Hair follicular keratinocyte (primary cell): ENCODE results near the gene B9D1. TPM values are rescaled to one million over a fixed set of nuclear protein-coding genes. Genes with fewer than 3 reads are reported as not detected.

Source experiments
- total RNA-seq: library from RNA; depleted of rRNA; stranded (reverse); fragments of >200 nt; gene quantifications from 2 replicates; pipeline ENCODE4 v1.2.3, GENCODE V29; 2015

The B9D1 gene, protein sequence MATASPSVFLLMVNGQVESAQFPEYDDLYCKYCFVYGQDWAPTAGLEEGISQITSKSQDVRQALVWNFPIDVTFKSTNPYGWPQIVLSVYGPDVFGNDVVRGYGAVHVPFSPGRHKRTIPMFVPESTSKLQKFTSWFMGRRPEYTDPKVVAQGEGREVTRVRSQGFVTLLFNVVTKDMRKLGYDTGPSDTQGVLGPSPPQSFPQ
- total RNA-seq: 29.5 and 34.6 TPM in 2 replicates

GRCh38 chr17:19362277-19363113, at the start of gene B9D1:
Gene B9D1 (minus strand): TSS chr17:19362723. CDS start chr17:19362569, 154 bp downstream.

DNA sequence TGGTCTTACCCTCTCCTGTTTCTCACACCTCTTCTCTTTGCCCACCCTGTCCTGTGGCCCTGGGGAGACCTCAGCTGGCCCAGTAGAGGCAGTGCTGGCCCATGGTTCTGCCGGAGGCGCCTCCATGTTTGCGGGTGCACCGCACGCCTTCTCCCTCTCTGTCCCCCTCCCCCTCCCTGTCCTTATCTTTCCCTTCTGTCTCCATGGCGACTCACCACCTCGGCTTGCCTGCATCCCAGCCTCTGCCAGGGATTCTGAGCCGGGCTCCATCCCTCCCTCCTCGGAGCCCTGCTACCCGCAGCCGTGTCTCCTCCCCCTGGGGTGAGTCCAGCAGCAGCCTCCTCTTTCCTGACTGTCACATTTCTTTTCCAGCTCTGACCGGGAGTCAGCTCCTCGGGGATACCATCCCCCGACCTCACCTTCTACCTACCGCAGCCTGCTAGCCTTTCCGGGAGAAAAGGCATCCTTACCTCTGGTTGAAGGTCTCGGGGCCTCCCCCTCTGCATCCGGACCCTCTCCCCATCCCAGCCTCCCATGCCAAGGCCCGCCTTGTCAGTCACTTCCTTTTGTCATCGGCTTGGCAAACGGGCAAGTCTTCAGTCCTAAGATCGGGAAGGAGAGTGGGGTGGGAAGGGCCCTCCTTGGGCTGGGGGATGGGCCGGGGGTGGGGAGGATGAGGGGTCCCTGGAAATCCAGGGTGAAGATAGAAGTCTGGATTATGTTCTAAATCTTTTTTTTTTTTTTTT, 48.5 kb upstream of the B9D1 start, which contains the start of gene RNF112:
TSS of gene RNF112 (plus strand) at position 358 of the 746 bp plus-strand sequence. CDS start at position 535, 177 bp downstream.

GRCh38 chr17:19386974-19387920, 24.7 kb upstream of the B9D1 start, which contains the start of gene MFAP4:
Gene MFAP4 (minus strand): TSS chr17:19387190. CDS start chr17:19387155, 35 bp downstream.

GRCh38 chr17:19378416-19379360, 16.2 kb upstream of the B9D1 start, which contains the start of gene MAPK7:
Gene MAPK7 (plus strand): TSS chr17:19378498. CDS start chr17:19378901, 403 bp downstream.

Other genes with a start within 250 kb of the B9D1 start
- not detected in 2 replicates for gene GRAPL, start 235.1 kb downstream of the B9D1 start, total RNA-seq
- 15.1 and 19.1 TPM in 2 replicates for gene EPN2, start 125.4 kb downstream of the B9D1 start, total RNA-seq
- gene MAPK7, start 15.8 kb upstream of the B9D1 start, total RNA-seq: 7.7 and 14.1 TPM in 2 replicates
- gene MFAP4, start 24.5 kb upstream of the B9D1 start, total RNA-seq: not detected in 2 replicates
- gene RNF112, start 48.5 kb upstream of the B9D1 start, total RNA-seq: 0.42 and 1.0 TPM in 2 replicates
- 1.3 and 5.2 TPM in 2 replicates for gene SLC47A1, start 171.1 kb upstream of the B9D1 start, total RNA-seq